ENCODE results near the gene SLC16A7.

The SLC16A7 gene

DNA sequence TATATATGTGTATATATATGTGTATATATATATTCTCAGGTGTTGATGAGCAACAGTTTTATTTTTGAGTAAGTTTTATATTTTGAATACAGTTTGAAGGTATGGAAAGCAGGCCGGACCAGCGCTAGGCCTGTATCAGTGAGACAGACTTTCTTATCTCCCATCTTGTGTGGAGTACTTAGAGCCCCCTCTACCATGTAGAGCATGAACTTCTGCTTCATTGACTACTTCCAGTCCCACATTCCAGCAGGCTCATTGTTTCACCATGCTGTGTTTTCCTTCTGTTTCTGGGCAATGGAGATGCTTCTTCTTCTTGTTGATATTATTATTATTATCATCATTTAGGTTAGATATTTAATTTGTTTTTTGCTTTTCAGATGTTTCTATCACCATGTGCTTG lies 76.4 kb downstream of the SLC16A7 start:
- DNase-seq, result no peak

DNA sequence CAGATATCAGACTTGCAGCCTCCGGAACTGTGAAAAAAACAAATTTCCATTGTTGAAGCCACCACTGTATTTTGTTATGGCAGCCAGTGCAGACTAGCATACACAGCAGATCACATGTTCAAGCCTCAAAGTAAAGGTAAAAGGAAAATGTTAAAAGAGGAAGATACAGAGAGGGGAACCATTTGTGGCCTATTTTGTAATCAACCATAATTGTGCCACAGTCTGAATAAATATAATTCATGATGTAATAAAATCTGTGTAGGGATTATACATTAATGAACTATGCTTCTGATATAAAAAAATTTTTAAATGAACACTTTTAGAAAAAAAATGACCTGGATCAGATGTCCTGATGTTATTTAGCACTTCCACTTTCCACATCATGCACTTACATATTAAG lies 79.6 kb downstream of the SLC16A7 start:
- DNase-seq, result no peak

DNA sequence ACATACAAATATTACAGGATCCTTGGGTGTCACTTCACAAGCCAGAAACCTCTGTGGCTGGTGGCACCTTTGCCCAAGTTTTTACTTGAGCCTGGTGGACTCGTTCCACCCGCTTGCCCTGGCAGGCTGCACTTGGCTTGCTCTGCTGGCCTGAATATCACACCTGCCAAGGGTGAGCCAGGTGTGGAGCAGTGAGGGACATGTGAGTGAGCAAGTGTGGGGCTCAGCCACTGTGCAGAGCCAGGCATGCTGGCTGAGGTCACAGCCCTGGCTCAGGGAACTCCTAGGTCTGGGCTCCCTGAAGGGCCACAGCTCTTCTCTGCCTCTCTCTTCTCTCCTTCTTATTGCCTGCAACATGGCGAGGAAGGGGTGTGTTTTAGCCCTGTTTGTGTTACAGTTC lies 82.0 kb downstream of the SLC16A7 start:
- no peak for DNase-seq

DNA sequence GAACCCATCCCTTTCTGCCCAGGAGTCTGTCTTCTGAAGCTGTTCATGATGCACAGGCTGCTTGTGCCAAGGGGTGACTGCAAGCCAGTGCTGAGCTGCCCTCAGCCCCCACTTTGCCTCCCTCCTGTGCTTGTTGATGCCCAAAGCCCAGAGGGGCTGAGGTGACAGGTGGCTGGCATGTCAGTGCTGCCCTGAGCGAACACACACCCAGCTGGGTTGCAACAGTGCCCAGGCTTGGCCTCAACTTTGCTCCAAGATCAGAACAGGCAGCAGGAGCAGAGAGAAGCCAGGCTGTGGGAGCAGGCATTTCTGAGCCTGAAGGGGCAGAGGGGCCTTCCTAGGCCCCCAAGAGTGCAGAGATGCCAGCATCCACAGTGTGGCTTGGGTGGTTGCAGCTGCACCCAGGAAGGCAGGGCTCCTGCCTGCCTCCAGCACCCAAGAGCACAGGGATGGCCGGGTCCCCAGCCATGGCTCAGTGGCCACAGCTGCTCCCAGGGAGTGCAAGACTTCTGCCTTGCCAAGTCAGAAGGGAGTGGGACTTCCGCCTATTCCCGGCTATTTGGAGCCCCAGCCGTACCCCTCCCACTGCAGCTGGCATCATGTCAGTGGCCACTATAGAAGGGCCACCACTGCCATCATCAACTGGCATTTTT lies 83.1 kb downstream of the SLC16A7 start:
- DNase-seq, result no peak

DNA sequence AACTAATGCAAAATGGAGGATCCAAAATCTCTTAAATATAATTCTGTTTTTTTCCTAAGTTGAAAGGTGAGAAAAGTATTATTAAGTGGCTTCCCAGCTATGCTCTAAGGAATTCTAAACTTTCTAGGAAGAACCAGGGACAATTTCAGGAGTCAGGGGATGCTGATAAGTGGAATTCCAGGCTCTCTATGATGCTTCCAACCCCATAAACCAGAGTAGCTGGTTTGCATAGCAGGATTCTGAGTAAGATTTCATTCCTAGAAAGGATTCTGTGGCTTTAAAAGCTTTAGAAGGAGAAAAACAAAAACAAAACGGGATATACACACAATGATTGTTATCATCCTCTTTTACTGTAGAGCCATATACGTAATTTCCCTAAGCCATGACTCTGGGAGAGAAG lies 93.9 kb downstream of the SLC16A7 start:
- no peak for DNase-seq

DNA sequence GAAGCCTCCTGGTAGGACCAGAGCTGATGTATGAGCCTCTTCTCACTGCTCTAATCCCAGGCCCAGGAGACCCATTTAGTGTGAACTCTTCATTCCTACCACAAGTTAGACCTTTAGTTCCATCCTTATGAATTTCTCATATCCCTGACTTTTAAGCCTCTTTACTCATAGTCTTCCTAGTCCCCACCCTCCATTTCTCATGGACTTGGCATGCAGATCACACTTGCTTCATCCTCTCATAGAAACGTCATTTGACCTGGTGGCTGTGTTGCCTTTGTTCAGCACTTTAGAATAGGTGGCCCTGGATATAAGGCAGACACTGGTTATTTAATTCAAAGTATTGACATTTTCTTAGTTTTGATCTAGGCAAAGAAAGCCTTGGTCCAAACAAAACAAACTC lies 99.5 kb downstream of the SLC16A7 start:
- no peak for DNase-seq

DNA sequence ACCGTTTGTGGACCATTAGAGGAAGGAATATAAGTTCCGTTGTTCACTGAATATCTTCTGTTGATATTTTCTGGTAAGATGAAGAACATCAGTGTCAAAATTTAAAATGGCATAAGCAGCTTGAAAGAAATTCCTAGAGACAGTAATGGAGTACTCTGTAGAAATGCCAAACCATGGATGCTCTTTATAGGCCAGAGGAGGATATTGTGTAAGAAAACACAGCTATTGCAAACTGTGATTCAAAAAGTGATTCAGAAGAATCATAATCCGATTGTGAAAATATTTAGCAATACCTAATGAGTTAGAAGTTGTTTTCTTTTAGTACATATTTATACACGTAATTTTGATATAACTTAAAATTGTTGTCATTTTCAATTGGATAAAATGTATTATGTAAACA lies 102.8 kb downstream of the SLC16A7 start:
- no peak for DNase-seq

DNA sequence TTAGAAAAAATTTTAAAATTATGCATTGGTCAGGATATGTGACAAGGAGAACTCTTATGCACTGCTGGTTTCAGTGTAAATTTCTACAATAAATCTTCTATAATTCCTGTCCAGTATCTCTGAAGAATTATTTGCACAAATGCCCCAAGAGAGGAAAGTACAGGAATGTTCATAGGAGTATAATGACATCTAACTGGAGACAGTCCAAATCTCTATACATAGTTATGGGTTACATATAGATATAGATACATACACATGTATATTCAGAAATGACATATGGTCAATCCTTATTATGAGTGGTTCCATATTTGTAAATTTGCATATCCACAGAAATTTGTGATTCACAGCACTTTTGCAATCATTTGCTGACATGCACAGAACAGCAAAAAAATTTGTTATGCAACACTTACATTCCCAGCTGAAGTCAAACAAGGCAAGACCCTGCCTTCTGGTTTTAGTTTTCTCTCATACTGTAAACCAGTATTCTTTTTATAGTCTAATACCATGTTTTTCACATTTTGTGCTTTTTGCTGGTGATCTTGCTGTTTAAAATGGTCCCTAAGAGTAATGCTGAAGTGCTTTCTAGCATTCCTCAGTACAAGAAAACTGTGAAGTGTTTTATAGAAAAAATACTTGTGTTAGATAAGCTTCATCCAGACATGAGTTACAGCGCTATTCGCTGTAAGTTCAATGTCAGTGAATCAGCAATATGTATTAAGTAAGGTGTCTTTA lies 103.8 kb downstream of the SLC16A7 start:
- no peak for DNase-seq

DNA sequence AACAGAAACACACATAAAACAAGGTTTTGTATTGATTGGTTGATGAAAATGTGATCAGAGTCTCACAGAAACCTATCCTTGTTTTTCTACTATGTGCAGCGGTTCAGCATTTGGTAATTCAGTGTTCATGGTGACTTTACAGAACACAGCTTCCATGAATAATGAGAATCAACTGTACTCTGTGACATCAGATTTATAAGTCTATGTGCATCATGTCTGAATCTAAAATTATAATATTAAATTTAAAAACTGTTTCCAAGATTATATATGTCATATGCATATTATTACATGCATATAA lies 104.3 kb downstream of the SLC16A7 start:
- no peak for DNase-seq

DNA sequence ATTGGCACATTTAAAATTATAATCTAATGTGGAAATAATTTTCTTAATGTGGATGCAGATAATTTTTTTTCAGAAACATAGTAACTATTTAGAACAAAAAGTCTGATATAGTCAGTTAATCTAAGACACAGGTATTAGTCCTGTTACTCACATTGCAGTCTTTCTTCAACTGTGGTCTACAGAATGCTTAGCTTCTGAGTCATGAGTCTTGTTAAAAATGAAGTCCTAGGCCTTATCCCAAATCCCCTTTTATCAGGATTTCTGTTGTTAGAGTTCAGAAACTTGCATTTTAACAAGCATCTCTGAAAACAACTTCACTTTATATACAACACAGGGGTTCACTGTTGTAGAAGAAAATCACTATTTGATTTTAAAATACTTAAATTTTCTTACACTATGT lies 112.2 kb downstream of the SLC16A7 start:
- no peak for DNase-seq

DNA sequence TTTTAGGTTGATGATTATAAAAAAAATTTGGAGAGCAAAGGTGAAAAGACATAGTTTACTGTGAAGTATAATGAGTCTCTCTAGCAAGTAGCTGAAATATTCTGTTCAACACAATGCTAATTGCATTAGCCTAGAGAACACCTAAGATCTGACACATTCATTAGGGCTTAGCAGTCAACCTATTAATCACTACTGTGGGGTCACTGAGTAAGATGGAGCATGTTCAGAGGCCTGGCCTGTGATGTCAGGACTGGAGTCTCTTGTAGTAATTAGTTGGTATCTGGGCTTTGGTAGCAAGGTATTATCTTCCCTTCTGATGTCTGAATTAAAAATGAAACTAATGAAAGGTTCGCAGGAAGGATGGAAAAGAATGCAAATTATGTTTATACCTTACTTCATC lies 112.7 kb downstream of the SLC16A7 start:
- DNase-seq, result no peak

DNA sequence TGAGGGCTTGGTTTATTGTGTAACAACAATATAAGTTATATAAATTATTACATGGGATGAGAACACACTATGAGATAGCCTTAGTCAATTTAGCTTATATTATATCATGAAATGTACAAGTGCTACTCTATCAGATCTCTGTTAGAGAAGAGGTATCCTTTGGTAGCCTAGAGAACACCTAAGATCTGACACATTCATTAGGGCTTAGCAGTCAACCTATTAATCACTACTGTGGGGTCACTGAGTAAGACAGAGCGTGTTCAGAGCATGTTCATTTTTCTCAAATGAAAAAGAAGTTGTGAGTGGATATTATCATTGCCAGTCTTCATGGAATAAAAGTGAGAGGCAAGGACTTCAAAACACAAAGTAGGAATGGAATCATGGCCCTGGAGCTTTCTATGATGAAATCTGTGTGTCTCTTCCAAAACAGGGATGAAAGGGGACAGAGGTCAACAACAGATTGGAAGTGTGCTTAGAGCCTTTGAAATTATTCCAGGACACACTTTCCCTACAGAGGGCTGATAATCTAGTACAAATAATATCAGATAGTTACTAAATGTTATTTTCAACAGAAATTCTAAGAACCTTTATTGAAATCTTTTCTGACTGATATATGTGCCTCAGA lies 114.3 kb downstream of the SLC16A7 start:
- no peak for DNase-seq

DNA sequence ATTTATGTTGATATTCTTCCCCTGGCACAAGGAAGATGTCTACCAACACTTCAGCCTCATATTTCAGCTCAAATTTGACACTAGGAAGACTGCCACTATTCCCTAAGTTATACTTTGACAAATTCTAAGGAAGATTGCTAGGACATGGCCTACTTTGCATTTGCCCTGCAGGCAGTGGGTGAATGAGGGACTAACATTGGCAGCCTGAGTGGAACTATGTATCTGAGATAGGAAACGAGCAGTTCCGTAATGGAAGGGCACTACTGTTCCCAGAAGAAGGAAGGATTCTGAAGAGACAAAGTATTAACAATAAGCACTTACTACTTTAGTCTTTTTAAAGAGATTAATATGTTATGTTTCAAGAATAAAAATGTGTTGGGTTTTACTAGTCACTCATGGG lies 115.1 kb downstream of the SLC16A7 start:
- DNase-seq, result no peak

DNA sequence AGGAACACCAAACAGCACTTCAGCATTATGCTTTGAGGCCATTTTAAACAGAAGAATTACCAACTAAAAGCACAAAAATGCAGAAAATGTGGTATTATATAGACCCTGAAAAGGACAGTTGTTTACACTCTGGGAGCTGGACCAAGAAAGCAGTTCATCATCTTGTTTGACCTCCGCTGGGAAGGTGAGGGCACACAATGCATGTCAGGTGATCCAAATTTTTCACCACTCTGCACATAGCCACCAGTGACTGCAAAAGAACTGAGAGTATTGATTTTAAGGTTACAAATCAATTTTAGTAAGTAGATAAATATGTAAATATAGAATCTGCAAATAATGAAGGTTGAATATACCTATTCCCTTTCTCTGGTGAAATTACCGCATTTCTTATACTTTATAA lies 119.6 kb downstream of the SLC16A7 start:
- no peak for DNase-seq

DNA sequence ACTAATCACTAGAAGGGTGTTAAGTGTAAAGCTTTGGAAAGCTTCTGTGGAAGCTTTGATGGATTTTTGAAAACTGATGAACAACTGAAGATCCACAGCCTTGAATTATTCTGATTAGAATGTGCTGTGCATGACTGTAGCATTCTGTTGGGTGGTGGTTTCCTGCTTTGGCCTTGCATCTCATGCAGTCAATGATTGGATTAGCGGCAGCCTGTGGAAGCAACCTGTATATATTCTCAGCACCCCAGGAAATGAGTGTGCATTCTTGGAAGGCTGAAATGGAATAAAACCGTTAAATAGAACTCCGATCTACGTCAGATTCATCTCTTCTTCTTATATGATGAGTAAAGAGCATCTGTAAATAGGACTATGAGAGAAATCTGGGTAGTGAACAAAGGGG lies 120.2 kb downstream of the SLC16A7 start:
- no peak for DNase-seq

DNA sequence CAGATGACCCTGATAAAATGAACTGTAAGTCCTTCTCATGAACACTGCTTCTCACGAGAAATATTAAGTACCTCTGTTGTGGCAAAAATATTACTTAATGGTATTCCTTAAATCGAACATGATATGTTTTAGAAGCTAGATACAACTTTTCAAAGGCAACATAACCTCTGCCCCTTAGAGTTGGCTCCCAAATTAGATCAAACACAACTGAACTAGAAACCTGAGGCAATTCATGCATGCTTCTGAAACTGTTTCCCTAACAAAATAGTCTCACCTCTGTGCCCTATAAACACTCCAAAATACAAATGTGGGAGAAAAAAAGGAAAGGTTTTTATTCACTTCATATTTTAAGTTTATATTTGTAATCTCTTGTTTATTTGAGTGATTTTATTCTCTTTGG lies 121.6 kb downstream of the SLC16A7 start:
- no peak for DNase-seq

DNA sequence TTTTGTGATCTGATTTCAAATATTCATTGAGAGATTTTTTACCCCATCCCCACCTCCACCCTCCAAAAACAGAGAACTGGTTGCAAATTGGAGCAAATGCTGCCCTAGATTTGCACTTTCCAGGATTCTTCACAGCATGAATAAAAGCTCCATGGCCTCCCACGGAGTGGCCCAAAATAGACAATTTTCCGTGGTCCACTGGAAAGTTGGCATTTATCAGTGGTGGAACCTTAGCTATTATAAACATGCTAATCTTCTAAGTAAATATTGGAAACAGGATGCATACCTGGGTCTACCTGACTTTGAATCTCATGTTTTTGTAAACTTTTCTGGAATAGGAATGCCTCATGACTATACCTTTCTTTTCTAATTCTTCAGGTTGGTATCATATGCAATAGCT lies 123.9 kb downstream of the SLC16A7 start:
- no peak for DNase-seq

DNA sequence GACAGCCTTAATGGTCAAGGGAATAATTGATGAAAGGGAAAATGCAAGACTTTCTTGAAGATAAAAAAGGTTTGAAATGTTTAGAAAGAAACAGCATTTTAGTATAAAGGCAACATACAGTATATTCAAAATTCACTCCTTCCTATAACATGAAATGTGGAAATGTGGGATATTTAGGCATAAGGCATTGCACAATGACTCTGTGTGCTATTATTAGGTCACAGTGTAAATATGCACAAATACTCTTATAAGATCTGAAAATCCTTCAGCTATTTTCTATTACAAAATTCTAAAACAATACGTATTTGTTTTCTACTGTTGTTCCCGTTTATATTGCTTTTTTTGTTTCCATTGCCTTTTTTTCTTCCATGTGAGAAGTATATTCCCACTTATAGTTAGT lies 127.7 kb downstream of the SLC16A7 start:
- no peak for DNase-seq

DNA sequence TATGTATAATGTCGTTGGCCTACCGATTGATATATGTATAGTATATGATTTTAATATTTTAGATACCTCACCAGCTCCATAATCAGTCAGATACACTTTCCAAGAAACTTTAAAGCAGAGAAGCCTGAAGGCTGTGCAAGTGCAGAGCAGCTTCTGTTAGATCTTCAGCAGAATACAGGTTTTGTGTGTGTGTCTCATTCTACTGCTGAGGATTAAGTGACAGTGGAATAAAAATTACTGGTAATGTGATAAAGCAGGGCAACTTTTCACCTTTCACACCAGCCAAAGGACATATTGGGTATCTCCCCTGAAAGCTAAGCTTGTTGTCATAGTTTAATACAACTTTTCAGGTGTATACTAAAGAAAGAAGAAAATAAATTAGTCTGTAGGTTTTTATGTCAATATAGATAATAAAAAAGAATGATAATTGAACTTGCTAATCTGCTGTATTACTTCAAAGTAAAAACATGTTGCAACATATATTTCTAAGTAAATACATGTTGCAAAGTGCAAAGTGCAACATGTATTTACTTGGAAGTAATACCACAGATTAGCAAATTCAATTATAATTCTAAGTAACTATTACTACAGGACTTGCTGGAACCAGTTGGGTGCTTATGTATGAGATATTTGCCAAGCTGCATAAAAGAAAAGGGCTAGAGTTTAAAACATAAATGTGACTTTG lies 128.3 kb downstream of the SLC16A7 start:
- no peak for DNase-seq

DNA sequence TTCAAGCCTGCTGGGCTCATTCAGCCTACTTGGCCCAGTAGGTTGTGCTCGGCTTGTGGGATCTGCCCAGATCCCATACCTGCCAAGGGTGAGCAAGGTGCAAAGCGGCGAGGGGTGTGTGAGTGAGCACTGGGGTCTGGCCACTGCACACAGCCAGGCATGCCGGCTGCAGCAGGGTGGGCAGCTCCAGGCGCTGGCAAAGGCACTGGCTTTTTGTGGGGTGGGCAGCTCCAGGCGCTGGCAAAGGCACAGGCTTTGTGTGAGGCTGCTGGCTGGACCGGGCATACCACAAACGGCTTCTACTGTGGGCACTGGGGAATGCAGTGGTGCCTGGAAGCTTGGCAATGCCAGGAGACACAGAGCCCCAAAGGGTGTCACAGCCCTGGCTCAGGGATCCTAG lies 137.4 kb downstream of the SLC16A7 start:
- no peak for DNase-seq

DNA sequence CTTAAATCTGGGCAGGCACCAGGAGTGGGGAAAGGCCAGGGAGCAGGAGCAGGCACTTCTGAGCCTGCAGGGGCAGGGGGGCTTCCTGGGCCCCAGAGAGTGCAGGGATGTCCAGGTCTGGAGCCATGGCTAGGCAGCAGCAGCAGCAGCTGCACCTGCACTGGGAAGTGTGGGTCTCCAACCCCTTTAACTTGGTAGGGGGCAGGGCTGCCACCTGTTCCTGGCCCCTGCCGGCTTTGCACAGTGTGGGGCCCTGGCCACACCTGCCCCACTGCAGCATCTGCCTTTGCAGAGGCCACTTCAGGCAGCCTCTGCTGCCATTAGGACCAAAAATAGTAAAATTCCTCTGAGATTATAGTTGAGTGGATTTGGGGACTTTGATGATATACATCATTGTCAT lies 138.5 kb downstream of the SLC16A7 start:
- no peak for DNase-seq

DNA sequence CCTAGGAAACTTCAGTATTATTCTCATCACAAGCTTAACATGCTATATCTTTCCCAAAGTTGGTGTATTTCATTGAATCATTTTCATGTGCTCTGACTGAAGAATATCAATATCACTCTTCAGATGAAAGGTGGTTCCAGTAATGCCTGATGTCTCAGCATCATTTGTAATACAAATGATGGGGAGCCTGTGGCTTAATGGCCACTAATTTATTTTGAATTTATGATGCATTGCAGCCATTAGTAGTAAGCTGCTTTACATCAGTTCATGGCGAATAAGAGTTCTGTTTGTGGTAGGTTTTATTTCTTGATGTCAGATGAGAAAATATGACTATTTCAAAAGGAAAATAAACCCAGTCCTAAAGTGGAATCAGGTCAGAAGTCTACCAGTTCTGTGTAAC lies 139.4 kb downstream of the SLC16A7 start:
- no peak for DNase-seq

DNA sequence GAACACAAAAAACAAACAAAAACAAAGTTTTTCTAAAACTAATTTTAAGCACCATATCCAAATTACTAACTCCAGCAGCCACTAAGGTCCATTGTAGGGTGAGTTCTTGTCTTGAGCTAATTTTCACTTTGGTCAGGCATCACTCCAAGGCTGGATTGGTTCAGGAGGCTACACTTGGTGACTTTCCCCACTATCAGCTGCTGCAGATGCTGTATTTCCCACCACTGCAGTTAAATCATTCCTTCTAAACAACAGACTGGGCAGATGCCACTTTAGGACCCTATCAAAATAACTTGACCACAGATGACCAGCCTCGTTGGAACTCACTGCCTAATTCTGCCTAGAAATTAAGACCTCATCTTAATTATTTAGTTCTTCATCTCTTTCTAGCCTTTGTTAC lies 140.5 kb downstream of the SLC16A7 start:
- no peak for DNase-seq

DNA sequence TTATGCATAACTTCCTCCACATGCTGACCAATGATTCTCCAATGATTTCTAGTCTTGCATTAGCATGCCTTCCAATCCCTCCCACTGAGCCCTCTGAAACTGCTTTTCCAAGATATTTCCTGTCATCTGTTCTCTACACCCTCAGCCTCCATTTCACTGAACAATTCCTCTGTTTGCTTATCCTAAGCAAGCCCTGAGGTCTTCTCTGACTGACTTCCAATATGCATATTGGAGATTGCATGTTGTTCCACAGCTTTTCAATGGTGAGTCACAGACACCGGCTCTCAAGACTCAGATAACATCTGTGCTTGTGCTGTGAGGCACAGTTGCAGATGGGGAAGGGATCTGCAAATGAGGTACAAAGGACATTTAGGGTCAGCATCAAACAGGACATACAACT lies 141.0 kb downstream of the SLC16A7 start:
- DNase-seq, result no peak
